SK-N-SH (cell line): ENCODE measurements around the gene MINDY3. TPM values are rescaled to one million over a fixed set of nuclear protein-coding genes. Genes with fewer than 3 reads are reported as not detected.

ENCODE experiments used
- CTCF ChIA-PET: fragments of 300-600, 350-600 bp; formaldehyde crosslinking; extraction: SDS; loops from one replicate; lab custom pipeline; 2021; lab: Yijun Ruan, JAX
- POLR2A ChIA-PET: fragments of 350-600 bp; sonication (Branson Sonifier 250); formaldehyde crosslinking; extraction: SDS; loops from one replicate; lab custom pipeline; 2020; ENCODE audit warnings: antibody characterized with exemption, inconsistent platforms; lab: Yijun Ruan, JAX
- DNase-seq: peaks from one replicate; pipeline ENCODE4 v3.0.0; 2012
- H2AFZ ChIP-seq: fragments of 200-600 bp; sonication (generic); 2 replicates; pipeline ENCODE4 v1.8.1; 2016; ENCODE audit warnings: antibody characterized with exemption, mild to moderate bottlenecking, low read depth
- H3F3A ChIP-seq: fragments of 200-600 bp; sonication (generic); replicated peaks from 2 replicates; pipeline ENCODE3; 2016; ENCODE audit warnings: antibody characterized with exemption, mild to moderate bottlenecking; ENCODE audit not compliant: insufficient read depth
- H3K27ac ChIP-seq, 2 experiments: fragments of 200-500 bp in 1 of 2; fragments of 200-600 bp in 1 of 2; sonication (Bioruptor generic) in 1 of 2; sonication (generic), shearing (Covaris generic) in 1 of 2; 2 replicates each; pipeline versions ENCODE4 v1.5.1 to v1.6.1; 2014 to 2016; ENCODE audit warnings: low read depth in 2 of 2, inconsistent platforms in 1 of 2, low read length in 1 of 2, mild to moderate bottlenecking in 1 of 2, mixed read lengths in 1 of 2
- H3K27me3 ChIP-seq: fragments of 200-600 bp; sonication (generic), shearing (Covaris generic); 2 replicates; pipeline ENCODE4 v1.6.1; 2016; ENCODE audit warnings: mixed run types; ENCODE audit not compliant: insufficient read depth
- H3K36me3 ChIP-seq, 2 experiments: fragments of 200-500 bp in 1 of 2; fragments of 200-600 bp in 1 of 2; sonication (Bioruptor generic) in 1 of 2; sonication (generic) in 1 of 2; replicated peaks in 1 of 2; 2 replicates each; pipeline versions ENCODE3 to v1.5.1; 2014 to 2016; ENCODE audit warnings: low read length in 1 of 2, mild to moderate bottlenecking in 1 of 2; ENCODE audit not compliant: insufficient read depth in 2 of 2, control insufficient read depth in 1 of 2
- H3K4me1 ChIP-seq, 2 experiments: fragments of 200-500 bp in 1 of 2; fragments of 200-600 bp in 1 of 2; sonication (Bioruptor generic) in 1 of 2; sonication (generic), shearing (Covaris generic) in 1 of 2; 2 replicates each; pipeline versions ENCODE4 v1.5.1 to v1.6.1; 2014 to 2016; ENCODE audit warnings: low read depth in 1 of 2, low read length in 1 of 2, mixed run types in 1 of 2; ENCODE audit not compliant: insufficient read depth in 2 of 2, control insufficient read depth in 1 of 2
- H3K4me2 ChIP-seq: fragments of 200-600 bp; sonication (generic), shearing (Covaris generic); 2 replicates; pipeline ENCODE4 v1.6.1; 2017; ENCODE audit warnings: mixed run types
- H3K4me3 ChIP-seq, 2 experiments: fragments of 200-500 bp in 1 of 2; fragments of 200-600 bp in 1 of 2; sonication (Bioruptor generic) in 1 of 2; sonication (generic), shearing (Covaris generic) in 1 of 2; 2 replicates each; pipeline versions ENCODE4 v1.5.1 to v1.8.1; 2014 to 2016; ENCODE audit warnings: low read depth in 2 of 2, inconsistent platforms in 1 of 2, low read length in 1 of 2, mild to moderate bottlenecking in 1 of 2, mixed read lengths in 1 of 2, moderate library complexity in 1 of 2
- H3K79me2 ChIP-seq: fragments of 200-600 bp; sonication (generic); 2 replicates; pipeline ENCODE4 v1.8.1; 2017; ENCODE audit warnings: mild to moderate bottlenecking; ENCODE audit not compliant: insufficient read depth
- H3K9ac ChIP-seq: fragments of 200-600 bp; sonication (generic); 2 replicates; pipeline ENCODE4 v1.6.1; 2017; ENCODE audit warnings: mixed run types
- H3K9me2 ChIP-seq: fragments of 200-600 bp; sonication (generic); 2 replicates; pipeline ENCODE4 v1.6.1; 2017; ENCODE audit warnings: mixed run types
- H3K9me3 ChIP-seq: fragments of 200-600 bp; sonication (generic); 2 replicates; pipeline ENCODE4 v1.6.1; 2017; ENCODE audit warnings: mixed run types, mild to moderate bottlenecking, moderate library complexity
- H4K20me1 ChIP-seq: fragments of 200-600 bp; sonication (generic); 2 replicates; pipeline ENCODE4 v1.6.1; 2017; ENCODE audit warnings: mild to moderate bottlenecking, mixed run types; ENCODE audit not compliant: insufficient read depth
- CTCF ChIP-seq: fragments of 200-600 bp; sonication (generic); IDR thresholded peaks from 2 replicates; pipeline ENCODE4 v1.6.1; 2017; ENCODE audit warnings: antibody characterized with exemption, mild to moderate bottlenecking, moderate library complexity
- ELF1 ChIP-seq: IDR thresholded peaks from 2 replicates; pipeline ENCODE4 v1.4.0; 2012
- EP300 ChIP-seq, 2 experiments: IDR thresholded peaks; 2 replicates each; pipeline versions ENCODE4 v1.4.0 to v1.6.1; 2012; ENCODE audit warnings: borderline replicate concordance in 1 of 2, low read depth in 1 of 2, low read length in 1 of 2
- GABPA ChIP-seq: IDR thresholded peaks from 2 replicates; pipeline ENCODE4 v1.4.0; 2012; ENCODE audit warnings: low read depth, mild to moderate bottlenecking
- GATA2 ChIP-seq: sonication (generic); formaldehyde crosslinking; IDR thresholded peaks from 2 replicates; pipeline ENCODE4 v1.5.0; 2020; ENCODE audit warnings: mild to moderate bottlenecking, missing genetic modification reagents
- JUND ChIP-seq: IDR thresholded peaks from 2 replicates; pipeline ENCODE4 v1.4.0; 2012
- MAX ChIP-seq: IDR thresholded peaks from 2 replicates; pipeline ENCODE4 v1.4.0; 2012; ENCODE audit warnings: low read depth
- MEF2A ChIP-seq: IDR thresholded peaks from 2 replicates; pipeline ENCODE4 v1.4.0; 2012; ENCODE audit warnings: low read depth, borderline replicate concordance
- NFIC ChIP-seq: IDR thresholded peaks from 2 replicates; pipeline ENCODE4 v1.4.0; 2012; ENCODE audit warnings: borderline replicate concordance
- NRF1 ChIP-seq: IDR thresholded peaks from 2 replicates; pipeline ENCODE4 v1.6.1; 2012; ENCODE audit warnings: low read depth, mild to moderate bottlenecking, low read length
- POLR2AphosphoS5 ChIP-seq: IDR thresholded peaks from 2 replicates; pipeline ENCODE4 v1.6.1; 2012; ENCODE audit warnings: low read depth, low read length
- RCOR1 ChIP-seq: fragments of 150-350 bp; IDR thresholded peaks from 2 replicates; pipeline ENCODE4 v1.6.1; 2017; ENCODE audit warnings: antibody characterized with exemption, low read length
- REST ChIP-seq: IDR thresholded peaks from 2 replicates; pipeline ENCODE4 v1.6.1; 2012; ENCODE audit warnings: mild to moderate bottlenecking, low read depth, low read length, moderate library complexity
- RFX5 ChIP-seq: IDR thresholded peaks from 2 replicates; pipeline ENCODE4 v1.6.1; 2012; ENCODE audit warnings: mild to moderate bottlenecking, improper control_type of control experiment, low read length
- RXRA ChIP-seq: IDR thresholded peaks from 2 replicates; pipeline ENCODE4 v1.4.0; 2012; ENCODE audit warnings: low read depth, mild to moderate bottlenecking, borderline replicate concordance
- SIN3A ChIP-seq: IDR thresholded peaks from 2 replicates; pipeline ENCODE4 v1.6.1; 2012; ENCODE audit warnings: low read depth, mild to moderate bottlenecking, low read length, moderate library complexity, borderline replicate concordance
- SMC3 ChIP-seq: IDR thresholded peaks from 2 replicates; pipeline ENCODE4 v1.6.1; 2012; ENCODE audit warnings: low read depth, low read length, improper control_type of control experiment
- TAF1 ChIP-seq: IDR thresholded peaks from 2 replicates; pipeline ENCODE4 v1.6.1; 2012; ENCODE audit warnings: low read depth, mild to moderate bottlenecking, low read length, moderate library complexity, borderline replicate concordance
- TCF12 ChIP-seq: IDR thresholded peaks from 2 replicates; pipeline ENCODE4 v1.4.0; 2012
- YY1 ChIP-seq: IDR thresholded peaks from 2 replicates; pipeline ENCODE4 v1.4.0; 2012; ENCODE audit warnings: low read depth, mild to moderate bottlenecking
- WGBS: methylation state at CpG from one replicate; pipeline ENCODE4 v1.1.6; 2017; ENCODE audit warnings: low lambda C conversion rate; 5-methylcytosine and 5-hydroxymethylcytosine counted together
- polyA plus RNA-seq, 3 experiments: library from polyadenylated mRNA; depleted of rRNA; stranded (reverse); fragments of >200 nt; gene quantifications; 2 replicates each; pipeline ENCODE4 v1.2.3, GENCODE V29; 2012

Gene MINDY3
- polyA plus RNA-seq, 1 of the 3 experiments (the other 2 are of a cell fraction): 9.5 TPM

- CTCF ChIA-PET: no interaction called here
- WGBS: 64% methylated on average over 5 of the region's 5 CpGs
These were observed 109.3 kb downstream of the MINDY3 start for GRCh38 chr10:15751046-15751445.

More at GRCh38 chr10:15751046-15751445, 109.3 kb downstream of the MINDY3 start:
- Histone ChIP-seq H3K79me2 (no peaks in the 10 kb centered on the region), H3K9me2 (no peaks in the 10 kb centered on the region), H3F3A (no peaks in the 10 kb centered on the region), H3K36me3 (no peaks in the 10 kb centered on the region), H4K20me1 (no peaks in the 10 kb centered on the region), H3K9me3 (no peaks in the 10 kb centered on the region), H3K4me3 (no peak overlapping the region), H3K4me1 (no peaks in the 10 kb centered on the region), H3K27me3 (no peaks in the 10 kb centered on the region), H3K9ac (no peak overlapping the region), H3K27ac (no peak overlapping the region), H2AFZ (no peak overlapping the region), H3K4me2 (no peak overlapping the region)
- no peak for DNase-seq
- no peak for TF ChIP-seq RFX5
- no peak for TF ChIP-seq POLR2AphosphoS5
- no peak for TF ChIP-seq ELF1
- TF ChIP-seq CTCF: no peak
- no peak for TF ChIP-seq JUND
- TF ChIP-seq YY1: no peak
- TF ChIP-seq SIN3A: no peak
- no peak for TF ChIP-seq TAF1
- TF ChIP-seq NFIC: no peak
- TF ChIP-seq RXRA: no peak
- TF ChIP-seq SMC3: no peak
- no peak for TF ChIP-seq EP300 (IDR thresholded peaks at IDR 0.05; ENCODE audit: borderline replicate concordance in 1 of 2, low read depth in 1 of 2, low read length in 1 of 2)
- no peak for TF ChIP-seq MEF2A
- TF ChIP-seq TCF12: no peak
- no peak for TF ChIP-seq RCOR1
- TF ChIP-seq GATA2: no peak
- TF ChIP-seq REST: no peak
- no peak for TF ChIP-seq GABPA
- TF ChIP-seq MAX: no peak
- no peak for TF ChIP-seq NRF1
- POLR2A ChIA-PET: no interaction called here
